ENCODE results near the gene UBXN11.

The UBXN11 gene

GRCh38 chr1:26322042-26322331 is 15.6 kb upstream of the UBXN11 start:
- TF ChIP-seq CREB1 (IDR thresholded peaks at IDR 0.05; ENCODE audit: low read depth) (no peak), TCF12 (IDR thresholded peaks at IDR 0.05; ENCODE audit: low read depth) (no peak), ZBTB7A (IDR thresholded peaks at IDR 0.05; ENCODE audit: low read depth) (no peak), CEBPB (IDR thresholded peaks at IDR 0.05) (no peak), TEAD4 (IDR thresholded peaks at IDR 0.05) (no peak), USF1 (IDR thresholded peaks at IDR 0.05) (no peak), EGR1 (IDR thresholded peaks at IDR 0.05) (no peak)

GRCh38 chr1:26321315-26322041 is 15.0 kb upstream of the UBXN11 start:
- TF ChIP-seq ZBTB7A (IDR thresholded peaks at IDR 0.05; ENCODE audit: low read depth) = no peak
- TF ChIP-seq MAX (IDR thresholded peaks at IDR 0.05) = no peak
- TF ChIP-seq RAD21 (IDR thresholded peaks at IDR 0.05; ENCODE audit: low read depth) = peak; percentile 98

- no peak for TF ChIP-seq RAD21 (IDR thresholded peaks at IDR 0.05; ENCODE audit: low read depth)
- no peak for TF ChIP-seq TEAD4 (IDR thresholded peaks at IDR 0.05)
- TF ChIP-seq REST (IDR thresholded peaks at IDR 0.05; ENCODE audit: low read depth) = no peak
- TF ChIP-seq YY1 (IDR thresholded peaks at IDR 0.05; ENCODE audit: low read depth) = no peak
Observed at GRCh38 chr1:26320896-26321295, 14.5 kb upstream of the UBXN11 start.

- no peak for TF ChIP-seq ZBTB7A (IDR thresholded peaks at IDR 0.05; ENCODE audit: low read depth)
- no peak for TF ChIP-seq FOXM1 (IDR thresholded peaks at IDR 0.05; ENCODE audit: borderline replicate concordance, low read depth)
- no peak for TF ChIP-seq RAD21 (IDR thresholded peaks at IDR 0.05; ENCODE audit: low read depth)
- no peak for TF ChIP-seq MAX (IDR thresholded peaks at IDR 0.05)
- TF ChIP-seq CEBPB (IDR thresholded peaks at IDR 0.05) = no peak
- no peak for TF ChIP-seq TCF12 (IDR thresholded peaks at IDR 0.05; ENCODE audit: low read depth)
- TF ChIP-seq TEAD4 (IDR thresholded peaks at IDR 0.05) = no peak
- no peak for TF ChIP-seq EGR1 (IDR thresholded peaks at IDR 0.05)
- no peak for TF ChIP-seq YY1 (IDR thresholded peaks at IDR 0.05; ENCODE audit: low read depth)
- TF ChIP-seq NFIC (IDR thresholded peaks at IDR 0.05) = no peak
- no peak for TF ChIP-seq TAF1 (IDR thresholded peaks at IDR 0.05; ENCODE audit: low read depth)
- TF ChIP-seq REST (IDR thresholded peaks at IDR 0.05; ENCODE audit: low read depth) = no peak
- no peak for TF ChIP-seq EP300 (IDR thresholded peaks at IDR 0.05; ENCODE audit: borderline replicate concordance)
- no peak for TF ChIP-seq CREB1 (IDR thresholded peaks at IDR 0.05; ENCODE audit: low read depth)
Observed at GRCh38 chr1:26318338-26319064, 12.1 kb upstream of the UBXN11 start.

GRCh38 chr1:26317612-26318337 is 11.3 kb upstream of the UBXN11 start, which contains the start of gene CD52:
Gene CD52 (plus strand): TSS chr1:26317958. CDS start chr1:26318018, 60 bp downstream.
- TF ChIP-seq USF1 (IDR thresholded peaks at IDR 0.05) (no peak), EP300 (IDR thresholded peaks at IDR 0.05; ENCODE audit: borderline replicate concordance) (no peak), YY1 (IDR thresholded peaks at IDR 0.05; ENCODE audit: low read depth) (no peak), FOXM1 (IDR thresholded peaks at IDR 0.05; ENCODE audit: borderline replicate concordance, low read depth) (no peak), CEBPB (IDR thresholded peaks at IDR 0.05) (no peak)

- TF ChIP-seq CEBPB (IDR thresholded peaks at IDR 0.05) = no peak
- TF ChIP-seq ZBTB7A (IDR thresholded peaks at IDR 0.05; ENCODE audit: low read depth) = no peak
- no peak for TF ChIP-seq CREB1 (IDR thresholded peaks at IDR 0.05; ENCODE audit: low read depth)
- TF ChIP-seq RAD21 (IDR thresholded peaks at IDR 0.05; ENCODE audit: low read depth) = no peak
- TF ChIP-seq EGR1 (IDR thresholded peaks at IDR 0.05) = no peak
- no peak for TF ChIP-seq TCF12 (IDR thresholded peaks at IDR 0.05; ENCODE audit: low read depth)
- no peak for TF ChIP-seq FOXM1 (IDR thresholded peaks at IDR 0.05; ENCODE audit: borderline replicate concordance, low read depth)
- no peak for TF ChIP-seq TEAD4 (IDR thresholded peaks at IDR 0.05)
- TF ChIP-seq USF1 (IDR thresholded peaks at IDR 0.05) = no peak
- TF ChIP-seq EP300 (IDR thresholded peaks at IDR 0.05; ENCODE audit: borderline replicate concordance) = no peak
- TF ChIP-seq NFIC (IDR thresholded peaks at IDR 0.05) = no peak
- no peak for TF ChIP-seq YY1 (IDR thresholded peaks at IDR 0.05; ENCODE audit: low read depth)
- no peak for TF ChIP-seq TAF1 (IDR thresholded peaks at IDR 0.05; ENCODE audit: low read depth)
- TF ChIP-seq MAX (IDR thresholded peaks at IDR 0.05) = no peak
- no peak for TF ChIP-seq REST (IDR thresholded peaks at IDR 0.05; ENCODE audit: low read depth)
Observed at GRCh38 chr1:26317146-26317545, 10.7 kb upstream of the UBXN11 start.

All from Ishikawa (cell line).